ENCODE measurements around the gene KRTCAP2. TPM values are rescaled to one million over a fixed set of nuclear protein-coding genes. Genes with fewer than 3 reads are reported as not detected.
A peak's percentile ranks its signal among the peaks of the same experiment; 100 is the strongest.

The KRTCAP2 gene
- total RNA-seq, 4 donors from 2014 or later = 79.8 to 263 (median 162) TPM

GRCh38 chr1:155173478-155174323, 597 bp upstream of the KRTCAP2 start, which contains the start of gene TRIM46:
Gene TRIM46, plus strand, starts transcription at chr1:155173849. Its CDS starts 118 bp downstream, at chr1:155173967.
- H3K27me3 ChIP-seq = peaks cover 7% of the 10 kb centered on the region
- peaks cover 8 to 10% of the 10 kb centered on the region in 2 donors for H3K36me3 ChIP-seq
- WGBS, 2 donors = 1 to 2% methylated on average over 38 of the region's 38 CpGs
- DNase-seq = no peak
- peak within 1 kb of the TSS; percentile 45 to 87 (median 83) for H3K27ac ChIP-seq
- intact Hi-C loops (cut with DNase I) = no loop called here
- peak in 1 of 6 experiments; percentile 25 for TF ChIP-seq CTCF (IDR thresholded peaks at IDR 0.05)
- no peak for TF ChIP-seq POLR2A (IDR thresholded peaks at IDR 0.05)
- peak within 1 kb of the TSS; percentile 56 to 77 (median 59) for H3K4me3 ChIP-seq (replicated peaks in 1 of 3)
- H3K9me3 ChIP-seq = no peaks in the 10 kb centered on the region
- H3K4me1 ChIP-seq = peaks cover 12 to 23% of the 10 kb centered on the region in 2 donors

- peak overlapping the region; percentile 56 to 77 (median 59) for H3K4me3 ChIP-seq (replicated peaks in 1 of 3)
- peaks cover 8 to 10% of the 10 kb centered on the region in 2 donors for H3K36me3 ChIP-seq
- peaks cover 12 to 29% of the 10 kb centered on the region in 2 donors for H3K4me1 ChIP-seq
- H3K27me3 ChIP-seq = peaks cover 7% of the 10 kb centered on the region
- peak overlapping the region; percentile 45 to 87 (median 83) for H3K27ac ChIP-seq
- no peak for TF ChIP-seq CTCF (IDR thresholded peaks at IDR 0.05)
- TF ChIP-seq POLR2A (IDR thresholded peaks at IDR 0.05) = no peak
- intact Hi-C loops (cut with DNase I) = no loop called here
- DNase-seq = no peak
- WGBS, 2 donors = 48% methylated on average over 8 of the region's 8 CpGs
- no peaks in the 10 kb centered on the region for H3K9me3 ChIP-seq
These were observed 1.0 kb downstream of the KRTCAP2 start for GRCh38 chr1:155171836-155172731.

GRCh38 chr1:155170806-155171205, 2.3 kb downstream of the KRTCAP2 start:
- Histone ChIP-seq H3K9me3 (no peaks in the 10 kb centered on the region), H3K27me3 (peaks cover 7% of the 10 kb centered on the region), H3K27ac (no peak overlapping the region), H3K4me3 (replicated peaks in 1 of 3) (no peak overlapping the region), H3K4me1 (peaks cover 12 to 30% of the 10 kb centered on the region in 2 donors), H3K36me3 (peaks cover 8 to 10% of the 10 kb centered on the region in 2 donors)
- WGBS, 2 donors = 92 to 99% methylated on average over 7 of the region's 7 CpGs
- TF ChIP-seq CTCF (IDR thresholded peaks at IDR 0.05) = no peak
- no peak for TF ChIP-seq POLR2A (IDR thresholded peaks at IDR 0.05)
- DNase-seq = no peak
- intact Hi-C loops (cut with DNase I) = no loop called here

DNA sequence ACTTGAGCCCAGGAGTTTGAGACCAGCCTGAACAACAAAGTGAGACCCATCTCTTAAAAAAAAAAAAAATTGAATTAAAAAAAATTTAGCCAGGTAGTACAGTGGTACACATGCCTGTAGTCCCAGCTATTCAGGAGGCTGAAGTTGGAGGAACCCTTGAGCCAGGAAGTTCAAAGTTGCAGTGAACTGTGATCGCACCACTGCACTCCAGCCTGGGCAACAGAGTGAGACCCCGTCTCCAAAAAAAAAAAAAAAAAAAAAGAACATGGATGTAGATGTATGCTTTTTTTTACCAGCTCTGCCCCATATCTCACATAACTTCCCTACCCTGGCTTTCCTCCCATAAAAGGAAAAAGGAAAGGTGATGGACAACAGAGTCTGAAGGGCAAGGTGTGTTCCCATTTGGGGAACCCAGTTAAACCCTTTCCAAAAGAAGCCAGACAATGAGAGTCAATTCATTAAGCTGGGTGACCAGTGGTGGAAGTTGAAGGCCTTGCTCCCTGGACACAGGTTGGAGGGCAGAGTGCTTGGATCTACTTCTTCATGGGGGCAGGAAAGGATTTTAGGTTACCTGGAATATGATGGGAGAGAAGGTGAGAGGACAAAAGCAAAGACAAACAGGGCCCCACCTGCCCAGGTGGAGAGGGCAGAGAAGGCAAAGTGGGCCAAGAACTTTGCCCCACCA, 2.9 kb downstream of the KRTCAP2 start:
- WGBS, 2 donors = 86 to 95% methylated on average over 2 of the region's 2 CpGs
- DNase-seq = no peak
- Histone ChIP-seq H3K27me3 (peaks cover 7% of the 10 kb centered on the region), H3K27ac (no peak overlapping the region), H3K36me3 (peaks cover 8 to 10% of the 10 kb centered on the region in 2 donors), H3K4me3 (replicated peaks in 1 of 3) (no peak overlapping the region), H3K9me3 (no peaks in the 10 kb centered on the region), H3K4me1 (peaks cover 12 to 31% of the 10 kb centered on the region in 2 donors)
- TF ChIP-seq CTCF (IDR thresholded peaks at IDR 0.05) (no peak), POLR2A (IDR thresholded peaks at IDR 0.05) (no peak)
- intact Hi-C loops (cut with DNase I) = no loop called here

Measured in thyroid gland (tissue), 4 donors.